ENCODE results near the gene NACAD.
"Not testable (repeated sequence)": the region's sequence is repeated elsewhere in the genome, so short reads cannot be mapped to it uniquely, and the experiment has no call there.

DNA sequence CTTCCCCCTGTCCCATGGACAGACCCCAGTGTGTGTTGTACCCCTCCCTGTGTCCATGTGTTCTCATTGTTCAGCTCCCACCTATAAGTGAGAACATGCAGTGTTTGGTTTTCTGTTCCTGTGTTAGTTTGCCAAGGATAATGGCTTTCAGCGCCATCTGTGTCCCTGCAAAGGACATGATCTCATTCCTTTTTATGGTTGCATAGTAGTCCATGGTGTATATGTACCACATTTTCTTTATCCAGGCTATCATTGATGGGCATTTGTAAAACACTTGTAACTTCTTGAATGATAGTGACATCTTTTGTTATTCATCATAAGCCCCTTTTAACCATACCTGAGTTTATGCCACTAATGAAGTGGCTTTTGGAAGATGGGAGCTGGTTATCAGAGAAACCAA lies 25.5 kb upstream of the NACAD start:
- TF ChIP-seq, protein P1, sequence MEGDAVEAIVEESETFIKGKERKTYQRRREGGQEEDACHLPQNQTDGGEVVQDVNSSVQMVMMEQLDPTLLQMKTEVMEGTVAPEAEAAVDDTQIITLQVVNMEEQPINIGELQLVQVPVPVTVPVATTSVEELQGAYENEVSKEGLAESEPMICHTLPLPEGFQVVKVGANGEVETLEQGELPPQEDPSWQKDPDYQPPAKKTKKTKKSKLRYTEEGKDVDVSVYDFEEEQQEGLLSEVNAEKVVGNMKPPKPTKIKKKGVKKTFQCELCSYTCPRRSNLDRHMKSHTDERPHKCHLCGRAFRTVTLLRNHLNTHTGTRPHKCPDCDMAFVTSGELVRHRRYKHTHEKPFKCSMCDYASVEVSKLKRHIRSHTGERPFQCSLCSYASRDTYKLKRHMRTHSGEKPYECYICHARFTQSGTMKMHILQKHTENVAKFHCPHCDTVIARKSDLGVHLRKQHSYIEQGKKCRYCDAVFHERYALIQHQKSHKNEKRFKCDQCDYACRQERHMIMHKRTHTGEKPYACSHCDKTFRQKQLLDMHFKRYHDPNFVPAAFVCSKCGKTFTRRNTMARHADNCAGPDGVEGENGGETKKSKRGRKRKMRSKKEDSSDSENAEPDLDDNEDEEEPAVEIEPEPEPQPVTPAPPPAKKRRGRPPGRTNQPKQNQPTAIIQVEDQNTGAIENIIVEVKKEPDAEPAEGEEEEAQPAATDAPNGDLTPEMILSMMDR (IDR thresholded peaks at IDR 0.05; ENCODE audit: insufficient read depth, low read length) = not testable (repeated sequence)
- TF ChIP-seq SPI1 (IDR thresholded peaks at IDR 0.05; ENCODE audit: borderline replicate concordance, low read depth); POLR2AphosphoS5 (IDR thresholded peaks at IDR 0.05; ENCODE audit: low read depth); GABPA (IDR thresholded peaks at IDR 0.05; ENCODE audit: low read depth): not testable (repeated sequence)
- TF ChIP-seq, protein P2, sequence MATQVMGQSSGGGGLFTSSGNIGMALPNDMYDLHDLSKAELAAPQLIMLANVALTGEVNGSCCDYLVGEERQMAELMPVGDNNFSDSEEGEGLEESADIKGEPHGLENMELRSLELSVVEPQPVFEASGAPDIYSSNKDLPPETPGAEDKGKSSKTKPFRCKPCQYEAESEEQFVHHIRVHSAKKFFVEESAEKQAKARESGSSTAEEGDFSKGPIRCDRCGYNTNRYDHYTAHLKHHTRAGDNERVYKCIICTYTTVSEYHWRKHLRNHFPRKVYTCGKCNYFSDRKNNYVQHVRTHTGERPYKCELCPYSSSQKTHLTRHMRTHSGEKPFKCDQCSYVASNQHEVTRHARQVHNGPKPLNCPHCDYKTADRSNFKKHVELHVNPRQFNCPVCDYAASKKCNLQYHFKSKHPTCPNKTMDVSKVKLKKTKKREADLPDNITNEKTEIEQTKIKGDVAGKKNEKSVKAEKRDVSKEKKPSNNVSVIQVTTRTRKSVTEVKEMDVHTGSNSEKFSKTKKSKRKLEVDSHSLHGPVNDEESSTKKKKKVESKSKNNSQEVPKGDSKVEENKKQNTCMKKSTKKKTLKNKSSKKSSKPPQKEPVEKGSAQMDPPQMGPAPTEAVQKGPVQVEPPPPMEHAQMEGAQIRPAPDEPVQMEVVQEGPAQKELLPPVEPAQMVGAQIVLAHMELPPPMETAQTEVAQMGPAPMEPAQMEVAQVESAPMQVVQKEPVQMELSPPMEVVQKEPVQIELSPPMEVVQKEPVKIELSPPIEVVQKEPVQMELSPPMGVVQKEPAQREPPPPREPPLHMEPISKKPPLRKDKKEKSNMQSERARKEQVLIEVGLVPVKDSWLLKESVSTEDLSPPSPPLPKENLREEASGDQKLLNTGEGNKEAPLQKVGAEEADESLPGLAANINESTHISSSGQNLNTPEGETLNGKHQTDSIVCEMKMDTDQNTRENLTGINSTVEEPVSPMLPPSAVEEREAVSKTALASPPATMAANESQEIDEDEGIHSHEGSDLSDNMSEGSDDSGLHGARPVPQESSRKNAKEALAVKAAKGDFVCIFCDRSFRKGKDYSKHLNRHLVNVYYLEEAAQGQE (IDR thresholded peaks at IDR 0.05; ENCODE audit: insufficient replicate concordance, low read depth) = not testable (repeated sequence)
